Thoracic aorta (tissue), 2 donors: Measurements from ENCODE around the gene SHMT2. TPM values are rescaled to one million over a fixed set of nuclear protein-coding genes. Genes with fewer than 3 reads are reported as not detected.

Experiments used
- ATAC-seq: fragments of 150-250 bp; one replicate; pipeline ENCODE4 v1.8.0; 2017; ENCODE audit warnings: low read depth; ENCODE audit not compliant: insufficient number of reproducible peaks, low FRiP score
- DNase-seq: peaks from one replicate; pipeline ENCODE4 v3.0.0-alpha.2; 2020; ENCODE audit warnings: low spot score
- H3K27ac ChIP-seq, 2 donors: fragments of 200-600 bp; sonication (generic); 1 replicate in 1 of 2; 2 replicates in 1 of 2; pipeline ENCODE4 v1.5.1; 2016; ENCODE audit warnings: mild to moderate bottlenecking in 2 of 2, moderate library complexity in 2 of 2
- H3K27me3 ChIP-seq: fragments of 200-600 bp; sonication (generic); replicated peaks from 2 replicates; pipeline ENCODE4 v1.6.0; 2016; ENCODE audit warnings: mild to moderate bottlenecking; ENCODE audit not compliant: insufficient read depth
- H3K36me3 ChIP-seq: fragments of 200-600 bp; sonication (generic); one replicate; pipeline ENCODE4 v1.5.1; 2016
- H3K4me1 ChIP-seq, 2 donors: fragments of 200-600 bp; sonication (generic); 1 replicate in 1 of 2; 2 replicates in 1 of 2; pipeline versions ENCODE4 v1.5.1 to v1.6.0; 2016; ENCODE audit warnings: low read depth in 2 of 2, mild to moderate bottlenecking in 1 of 2; ENCODE audit not compliant: control insufficient read depth in 1 of 2
- H3K4me3 ChIP-seq: fragments of 200-600 bp; sonication (generic); 2 replicates; pipeline ENCODE4 v1.5.1; 2016; ENCODE audit warnings: mild to moderate bottlenecking
- H3K9me3 ChIP-seq: fragments of 200-600 bp; sonication (generic); 2 replicates; pipeline ENCODE4 v1.5.1; 2016
- CTCF ChIP-seq: fragments of 200-600 bp; sonication (generic); IDR thresholded peaks from one replicate; pipeline ENCODE4 v1.5.1; 2019; ENCODE audit warnings: antibody characterized with exemption
- total RNA-seq, 2 donors: library from RNA; depleted of rRNA; stranded (reverse); fragments of >200 nt; gene quantifications; one replicate each; pipeline versions ENCODE4 v1.1.0 to v1.2.3, GENCODE V29; 2016

SHMT2 gene
- total RNA-seq, 2 donors from 2014 or later = 57.3 to 60.4 TPM

- no peaks in the 10 kb centered on the region for H3K27me3 ChIP-seq
- DNase-seq (no peak), ATAC-seq (no peak)
- no peaks in the 10 kb centered on the region for H3K4me1 ChIP-seq
- no peaks in the 10 kb centered on the region for H3K9me3 ChIP-seq
- no peak for TF ChIP-seq CTCF
- H3K27ac ChIP-seq = no peak overlapping the region
- no peaks in the 10 kb centered on the region for H3K36me3 ChIP-seq
- no peak overlapping the region for H3K4me3 ChIP-seq
Observed at GRCh38 chr12:57248934-57249742, 19.6 kb downstream of the SHMT2 start.

- Histone ChIP-seq H3K9me3 (no peaks in the 10 kb centered on the region), H3K36me3 (peaks cover 4% of the 10 kb centered on the region), H3K27me3 (no peaks in the 10 kb centered on the region), H3K27ac (no peak overlapping the region), H3K4me3 (no peak overlapping the region), H3K4me1 (no peaks in the 10 kb centered on the region)
- DNase-seq (no peak), ATAC-seq (no peak)
- TF ChIP-seq CTCF = no peak
Observed at GRCh38 chr12:57250541-57250940, 21.0 kb downstream of the SHMT2 start.

GRCh38 chr12:57250956-57251355, 21.4 kb downstream of the SHMT2 start, which contains the start of gene STAC3:
Gene STAC3, minus strand, starts transcription at chr12:57251187. Its CDS starts 1,551 bp downstream, at chr12:57249636.
- Histone ChIP-seq H3K4me3 (no peak within 1 kb of the TSS), H3K4me1 (no peaks in the 10 kb centered on the region), H3K9me3 (no peaks in the 10 kb centered on the region), H3K27me3 (no peaks in the 10 kb centered on the region), H3K36me3 (peaks cover 4% of the 10 kb centered on the region), H3K27ac (no peak within 1 kb of the TSS)
- DNase-seq (no peak), ATAC-seq (no peak)
- TF ChIP-seq CTCF = no peak

GRCh38 chr12:57254506-57255280, 25.2 kb downstream of the SHMT2 start:
- no peak for TF ChIP-seq CTCF
- no peak overlapping the region for H3K27ac ChIP-seq
- no peaks in the 10 kb centered on the region for H3K27me3 ChIP-seq
- no peak for DNase-seq
- H3K4me1 ChIP-seq = peaks cover 0 to 4% of the 10 kb centered on the region in 2 donors
- no peak overlapping the region for H3K4me3 ChIP-seq
- H3K36me3 ChIP-seq = peaks cover 28% of the 10 kb centered on the region
- no peaks in the 10 kb centered on the region for H3K9me3 ChIP-seq
- no peak for ATAC-seq

- ATAC-seq = no peak
- H3K4me1 ChIP-seq = peaks cover 0 to 6% of the 10 kb centered on the region in 2 donors
- H3K9me3 ChIP-seq = no peaks in the 10 kb centered on the region
- DNase-seq = no peak
- no peaks in the 10 kb centered on the region for H3K27me3 ChIP-seq
- H3K36me3 ChIP-seq = peaks cover 35% of the 10 kb centered on the region
- no peak overlapping the region for H3K27ac ChIP-seq
- no peak overlapping the region for H3K4me3 ChIP-seq
- TF ChIP-seq CTCF = no peak
Observed at GRCh38 chr12:57255916-57256315, 26.4 kb downstream of the SHMT2 start.
